Brain microvascular endothelial cell (primary cell): Measurements from ENCODE around the gene CHRND.

Source experiments
- DNase-seq: peaks from one replicate; pipeline ENCODE4 v3.0.0-alpha.2; 2020
- H3K27ac ChIP-seq: fragments of 250-450 bp; sonication (Bioruptor Pico); 2 replicates; pipeline ENCODE4 v1.5.1; 2020; ENCODE audit warnings: mild to moderate bottlenecking, moderate library complexity
- H3K27me3 ChIP-seq: fragments of 250-450 bp; sonication (Bioruptor Pico); replicated peaks from 2 replicates; pipeline ENCODE4 v1.5.1; 2020; ENCODE audit warnings: mild to moderate bottlenecking
- H3K36me3 ChIP-seq: fragments of 250-450 bp; sonication (Bioruptor Pico); replicated peaks from 2 replicates; pipeline ENCODE4 v1.5.1; 2020; ENCODE audit warnings: mild to moderate bottlenecking
- H3K4me3 ChIP-seq: 2 replicates; pipeline ENCODE4 v1.5.1; 2011; ENCODE audit warnings: low read depth, mild to moderate bottlenecking, control low read depth, low read length, moderate library complexity
- in situ Hi-C: cut with HindIII; loops from 2 replicates; pipeline ENCODE4 v1.10.0; 2017; ENCODE audit warnings: low sequenced_read_pairs, low pct_ligation_motif_present
- TF ChIP-seq, protein P1 (sequence below): IDR thresholded peaks from 2 replicates; pipeline ENCODE4 v1.5.1; 2011; ENCODE audit warnings: low read depth, mild to moderate bottlenecking, moderate library complexity, low read length, control low read depth, inconsistent platforms; ENCODE audit errors: missing control alignments

The CHRND gene

DNA sequence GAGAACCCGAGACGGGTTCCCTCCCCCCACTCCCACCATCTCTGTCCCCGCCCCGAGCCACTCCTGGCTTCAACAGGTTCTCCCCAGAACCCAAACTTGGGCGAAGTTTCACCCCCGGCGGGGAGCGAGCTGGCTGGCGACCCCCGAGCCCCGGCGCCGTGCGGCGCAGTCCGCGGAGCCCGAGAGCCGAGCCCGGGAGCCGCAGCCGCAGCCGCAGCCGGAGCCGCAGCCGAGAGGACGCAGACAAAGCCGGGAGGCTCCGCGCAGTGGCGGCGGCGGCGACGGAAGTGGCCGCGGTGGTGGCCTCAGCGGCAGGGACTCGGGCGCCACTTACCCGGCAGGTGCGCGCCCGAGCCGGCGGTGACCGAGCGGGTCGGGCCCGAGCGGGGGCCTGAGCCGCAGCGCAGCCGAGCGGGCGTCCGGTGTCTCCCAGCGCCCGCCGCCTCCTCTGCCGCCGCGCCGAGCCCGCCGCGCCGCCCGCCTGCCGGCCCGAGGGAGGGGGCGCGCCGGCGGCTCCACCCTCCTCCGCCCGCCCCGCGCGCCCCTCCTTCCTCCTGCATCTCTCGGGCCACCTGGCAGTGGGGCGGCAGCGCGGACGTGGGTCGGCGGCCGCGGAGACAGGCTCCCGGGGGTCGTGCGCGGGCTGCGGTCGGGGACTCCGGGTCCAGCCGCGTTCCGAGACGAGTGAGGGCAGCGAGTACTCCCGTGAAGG lies 38.4 kb upstream of the CHRND start, which contains the start of gene ECEL1:
Gene ECEL1 (minus strand): TSS at position 450 of the 712 bp plus-strand sequence. CDS start 1,181 bp downstream, outside the sequence.
- no peak within 1 kb of the TSS for H3K4me3 ChIP-seq
- no peaks in the 10 kb centered on the region for H3K36me3 ChIP-seq
- in situ Hi-C loops = no loop called here
- no peak for DNase-seq
- TF ChIP-seq, protein P1, sequence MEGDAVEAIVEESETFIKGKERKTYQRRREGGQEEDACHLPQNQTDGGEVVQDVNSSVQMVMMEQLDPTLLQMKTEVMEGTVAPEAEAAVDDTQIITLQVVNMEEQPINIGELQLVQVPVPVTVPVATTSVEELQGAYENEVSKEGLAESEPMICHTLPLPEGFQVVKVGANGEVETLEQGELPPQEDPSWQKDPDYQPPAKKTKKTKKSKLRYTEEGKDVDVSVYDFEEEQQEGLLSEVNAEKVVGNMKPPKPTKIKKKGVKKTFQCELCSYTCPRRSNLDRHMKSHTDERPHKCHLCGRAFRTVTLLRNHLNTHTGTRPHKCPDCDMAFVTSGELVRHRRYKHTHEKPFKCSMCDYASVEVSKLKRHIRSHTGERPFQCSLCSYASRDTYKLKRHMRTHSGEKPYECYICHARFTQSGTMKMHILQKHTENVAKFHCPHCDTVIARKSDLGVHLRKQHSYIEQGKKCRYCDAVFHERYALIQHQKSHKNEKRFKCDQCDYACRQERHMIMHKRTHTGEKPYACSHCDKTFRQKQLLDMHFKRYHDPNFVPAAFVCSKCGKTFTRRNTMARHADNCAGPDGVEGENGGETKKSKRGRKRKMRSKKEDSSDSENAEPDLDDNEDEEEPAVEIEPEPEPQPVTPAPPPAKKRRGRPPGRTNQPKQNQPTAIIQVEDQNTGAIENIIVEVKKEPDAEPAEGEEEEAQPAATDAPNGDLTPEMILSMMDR = no peak
- no peak within 1 kb of the TSS for H3K27ac ChIP-seq
- H3K27me3 ChIP-seq = peaks cover 58% of the 10 kb centered on the region

DNA sequence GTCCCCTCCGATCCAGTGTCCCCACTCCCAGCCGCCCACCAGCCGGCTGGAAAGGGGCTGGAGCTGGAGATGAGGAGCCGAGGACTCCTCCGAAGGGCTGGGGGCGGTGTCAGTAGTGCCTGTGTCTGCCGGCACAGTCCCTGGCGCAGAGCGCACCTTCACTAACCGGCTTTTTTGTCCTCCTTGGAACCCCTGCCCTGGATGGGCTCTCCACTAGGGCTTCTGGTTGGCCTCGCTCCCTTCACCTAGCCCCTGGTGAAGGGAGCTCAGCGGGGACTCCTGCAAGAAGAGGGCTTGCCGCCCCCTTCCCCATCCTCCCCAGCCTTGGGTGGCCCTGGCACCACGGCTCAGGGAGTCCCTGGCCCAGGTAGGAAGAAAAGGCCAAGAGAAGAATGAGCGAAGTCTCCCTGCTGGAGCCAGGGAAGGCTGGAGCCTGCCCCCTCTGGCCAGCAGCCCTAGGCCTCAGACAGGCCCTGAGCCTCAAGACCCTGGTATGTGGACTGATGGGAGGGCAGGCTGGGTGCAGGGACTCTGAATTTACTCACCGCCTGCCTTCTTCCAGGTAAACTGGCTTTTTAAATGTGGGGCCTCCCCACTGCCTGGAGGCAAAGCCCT lies 37.8 kb upstream of the CHRND start:
- Histone ChIP-seq H3K36me3 (no peaks in the 10 kb centered on the region), H3K27me3 (peaks cover 58% of the 10 kb centered on the region), H3K27ac (no peak overlapping the region), H3K4me3 (no peak overlapping the region)
- DNase-seq = no peak
- in situ Hi-C loops = no loop called here
- TF ChIP-seq, protein P1 = peak; percentile 26

DNA sequence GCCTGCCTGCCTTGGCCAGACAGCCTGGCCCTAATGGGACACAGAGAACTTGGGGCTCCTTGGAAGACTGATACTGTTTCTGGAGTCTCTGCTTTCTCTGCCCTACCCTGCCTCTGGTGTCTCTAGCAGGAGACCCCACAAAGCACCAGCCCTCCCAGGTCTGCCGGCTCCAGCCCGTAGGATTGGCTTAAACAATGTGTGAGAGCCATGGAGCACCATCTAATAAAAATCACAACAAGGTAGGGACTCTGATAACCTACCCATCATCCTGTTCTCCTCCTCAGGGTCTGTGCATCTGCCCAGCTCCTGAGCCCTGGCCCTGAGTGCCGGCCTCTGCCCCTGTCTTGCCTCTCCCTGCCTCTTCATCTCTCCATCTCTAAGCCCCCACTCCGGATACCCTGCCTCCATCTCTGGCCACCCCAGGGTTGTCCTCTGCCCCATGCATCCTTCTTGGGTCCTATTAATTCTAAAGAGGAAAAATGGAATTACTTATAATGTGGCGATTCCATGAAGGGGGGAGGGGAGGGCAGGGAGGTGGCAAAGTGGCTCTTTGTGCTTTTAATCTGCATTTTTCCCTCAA lies 37.1 kb upstream of the CHRND start:
- H3K36me3 ChIP-seq = no peaks in the 10 kb centered on the region
- H3K27me3 ChIP-seq = peaks cover 58% of the 10 kb centered on the region
- H3K27ac ChIP-seq = no peak overlapping the region
- in situ Hi-C loops = no loop called here
- H3K4me3 ChIP-seq = no peak overlapping the region
- no peak for DNase-seq
- TF ChIP-seq, protein P1 = no peak

DNA sequence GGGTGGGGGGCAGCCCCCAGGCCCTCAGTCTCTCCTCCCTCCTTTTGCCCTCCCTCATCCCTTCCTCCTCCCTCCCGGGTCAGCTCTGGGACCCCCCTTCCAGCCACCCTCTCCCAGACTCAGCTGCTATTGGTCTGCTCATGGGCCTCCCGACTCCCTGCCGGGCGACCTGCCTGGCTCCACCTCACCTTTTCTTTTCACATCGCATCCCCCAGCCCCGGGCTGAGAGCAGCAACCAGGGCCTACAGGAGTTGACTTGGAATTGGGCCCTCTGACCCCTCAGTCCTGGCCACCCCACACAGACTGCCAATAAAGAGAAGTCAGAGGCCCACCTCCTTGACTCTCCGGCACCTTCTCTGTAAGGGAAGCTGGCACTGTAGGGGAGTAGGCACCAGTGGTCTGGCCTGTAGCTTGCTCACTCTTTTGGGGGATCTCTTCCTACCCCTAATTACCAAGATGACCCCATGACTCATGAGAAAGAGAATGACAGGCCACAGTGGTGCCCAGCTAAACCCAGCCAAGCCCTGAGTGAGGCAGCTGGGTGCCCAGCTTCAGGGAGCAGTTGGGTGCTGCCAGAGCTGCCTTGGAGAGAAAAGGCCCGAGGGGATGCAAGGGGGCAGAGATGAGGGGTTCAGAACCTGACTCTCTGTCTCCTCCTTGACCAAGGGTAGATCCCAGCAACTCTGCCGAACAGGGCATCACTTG lies 36.3 kb upstream of the CHRND start:
- Histone ChIP-seq H3K27me3 (peaks cover 51% of the 10 kb centered on the region), H3K36me3 (no peaks in the 10 kb centered on the region), H3K4me3 (no peak overlapping the region), H3K27ac (no peak overlapping the region)
- in situ Hi-C loops = no loop called here
- TF ChIP-seq, protein P1 = no peak
- no peak for DNase-seq

DNA sequence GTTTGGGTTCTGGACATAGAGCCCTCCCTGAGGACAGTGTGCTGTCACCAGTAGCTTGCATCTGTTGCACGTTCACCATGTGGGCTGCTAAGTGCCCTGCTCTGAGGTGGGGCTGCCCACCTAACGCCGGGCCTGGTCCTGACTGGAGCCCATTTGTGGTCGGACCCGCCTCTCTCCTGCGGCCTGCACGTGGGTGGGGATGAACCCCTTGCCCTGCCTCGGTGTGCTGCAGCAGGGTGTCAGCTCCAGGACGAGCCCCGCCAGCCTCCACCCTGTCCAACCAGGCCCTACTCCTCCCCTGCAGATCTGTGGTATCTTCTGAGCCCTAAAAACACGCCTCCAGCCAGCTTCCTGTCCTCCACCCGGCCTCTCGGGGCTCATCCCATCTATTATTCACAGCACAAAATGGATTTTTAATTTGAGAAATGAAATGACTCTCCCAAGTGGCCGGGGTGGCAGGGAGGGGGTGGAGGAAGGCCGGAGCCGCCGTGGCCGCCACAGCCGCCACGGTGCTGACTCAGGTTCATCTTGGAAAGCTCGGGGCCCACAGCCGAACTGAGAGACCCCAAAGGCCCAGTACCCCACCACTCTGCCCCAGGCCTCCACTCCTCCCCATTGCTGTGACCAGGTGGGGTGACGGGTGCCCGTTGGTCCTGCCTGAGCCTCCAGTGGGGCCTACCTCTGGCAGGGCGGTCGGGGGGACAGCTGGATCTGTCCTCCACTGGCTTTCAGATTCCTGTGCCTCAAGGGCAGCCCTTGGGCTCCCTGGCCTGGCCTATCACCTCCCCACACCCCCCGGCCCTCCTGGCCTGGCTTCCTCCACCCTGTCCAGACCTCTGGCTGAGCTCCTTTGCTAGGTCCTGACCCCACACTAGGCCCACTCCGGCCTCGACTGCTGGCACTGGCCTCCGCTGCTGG lies 35.5 kb upstream of the CHRND start:
- H3K27me3 ChIP-seq = peaks cover 43% of the 10 kb centered on the region
- H3K36me3 ChIP-seq = no peaks in the 10 kb centered on the region
- in situ Hi-C loops = no loop called here
- H3K27ac ChIP-seq = no peak overlapping the region
- H3K4me3 ChIP-seq = no peak overlapping the region
- no peak for DNase-seq
- TF ChIP-seq, protein P1 = no peak
